ENCODE data around the gene JMY.

- TF ChIP-seq CTCF (IDR thresholded peaks at IDR 0.05) = no peak
- no peak for TF ChIP-seq POLR2A (IDR thresholded peaks at IDR 0.05)
- TF ChIP-seq EP300 (IDR thresholded peaks at IDR 0.05) = no peak
These were observed 7.3 kb downstream of the JMY start for GRCh38 chr5:79243224-79243623.

Measured in ovary (tissue), 3 donors.